PC-3 (cell line): ENCODE measurements around the gene MLF2.

Source experiments
- CTCF ChIP-seq: fragments of 300-600 bp; sonication (generic); conservative IDR thresholded peaks from 2 replicates; pipeline ENCODE4 v1.5.1; 2017; ENCODE audit warnings: antibody characterized with exemption, low read depth, mild to moderate bottlenecking, low read length
- EZH2 ChIP-seq: fragments of 300-600 bp; sonication (generic); IDR thresholded peaks from one replicate; pipeline ENCODE4 v1.6.1; 2017; ENCODE audit warnings: antibody characterized with exemption, mild to moderate bottlenecking, low read length; ENCODE audit not compliant: unreplicated experiment
- EZH2phosphoT487 ChIP-seq: fragments of 300-600 bp; sonication (generic); IDR thresholded peaks from 2 replicates; pipeline ENCODE4 v1.6.1; 2018; ENCODE audit warnings: mild to moderate bottlenecking, antibody characterized with exemption, low read length, borderline replicate concordance

GRCh38 chr12:6699259-6699988, 53.5 kb downstream of the MLF2 start:
- TF ChIP-seq CTCF: no peak
- TF ChIP-seq EZH2phosphoT487: no peak
- TF ChIP-seq EZH2: no peak
